GM19372 (cell line): ENCODE results near the gene ABCA12.

Experiments used
- ATAC-seq: cut with Tn5 transposase; IDR thresholded peaks from one replicate; pipeline ENCODE4 v1.9.1; 2021; ENCODE audit warnings: mild to moderate bottlenecking, low read depth, moderate library complexity; ENCODE audit not compliant: unreplicated experiment

Gene ABCA12

DNA sequence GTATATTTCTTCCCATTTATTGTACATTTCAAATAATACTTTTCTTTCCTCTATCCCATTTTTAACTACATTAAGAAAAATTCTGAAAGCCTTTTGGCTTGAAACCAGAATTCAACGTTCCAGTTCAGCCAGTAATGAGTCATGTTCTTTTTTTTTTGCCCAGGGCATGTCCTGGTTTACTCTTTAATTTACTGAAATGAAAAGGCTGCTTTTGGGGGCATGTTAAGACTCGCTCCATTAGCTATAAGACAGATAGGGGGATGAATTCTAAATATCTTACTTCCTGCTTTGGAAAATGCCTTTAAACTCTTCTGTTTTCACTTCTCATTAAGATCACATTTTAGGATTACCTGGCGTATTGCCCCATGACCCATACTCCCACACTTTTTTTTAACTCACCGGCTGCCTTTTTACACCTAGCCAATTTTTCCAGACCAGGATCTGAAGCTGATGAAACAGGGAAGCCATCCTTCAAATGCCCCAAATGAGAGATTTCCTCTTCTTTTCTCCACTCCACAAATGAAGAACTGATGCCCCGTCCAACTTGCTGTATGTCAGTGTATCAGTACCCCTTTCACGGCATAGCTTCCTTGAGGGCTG, 585 bp downstream of the ABCA12 start:
- no peak for ATAC-seq

DNA sequence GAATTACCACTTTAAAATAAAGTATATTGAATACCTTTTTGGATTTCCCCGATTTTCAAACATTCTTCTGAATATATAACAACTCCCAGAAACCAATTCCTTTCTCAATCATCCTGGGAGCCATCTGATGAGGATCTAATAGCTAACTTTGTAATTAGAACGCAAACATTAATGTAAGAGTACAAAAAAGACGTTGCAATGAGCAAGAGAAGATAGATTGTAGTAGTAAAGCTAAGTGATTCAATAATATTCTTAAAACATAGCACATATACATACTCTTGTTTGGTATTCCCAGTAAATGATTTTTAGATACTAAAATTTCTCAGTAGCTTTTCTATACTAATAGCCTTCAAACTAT, 1.1 kb downstream of the ABCA12 start:
- ATAC-seq, result no peak

DNA sequence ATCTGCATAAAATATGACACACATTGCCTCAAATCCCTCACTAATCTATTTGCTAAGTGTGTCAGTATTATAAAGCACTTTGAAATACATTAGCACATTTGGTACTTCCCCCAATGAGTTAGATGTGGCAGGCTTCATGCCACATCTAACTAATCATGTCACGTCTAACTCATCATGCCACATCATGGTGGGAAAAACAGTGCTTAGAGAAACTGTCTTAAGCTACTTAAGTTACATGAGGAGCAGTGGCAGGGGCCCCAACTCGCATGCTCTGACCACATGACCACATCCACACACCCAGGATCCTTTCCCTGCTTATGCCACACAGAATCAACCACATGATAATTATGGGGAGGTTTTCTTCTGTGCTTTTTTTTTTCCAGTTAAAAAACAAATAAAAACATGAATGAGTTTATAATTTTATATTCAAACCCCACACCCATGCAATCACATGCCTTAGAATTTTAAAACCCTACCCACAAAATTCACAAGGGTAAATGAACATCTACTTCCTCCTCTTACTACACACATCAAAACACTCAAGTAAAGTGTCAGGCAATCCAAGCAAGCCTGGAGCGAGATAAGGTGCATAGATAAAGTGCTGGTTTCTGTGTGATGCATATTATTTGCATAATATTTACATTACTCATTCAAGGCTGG, 1.6 kb downstream of the ABCA12 start:
- ATAC-seq, result no peak

DNA sequence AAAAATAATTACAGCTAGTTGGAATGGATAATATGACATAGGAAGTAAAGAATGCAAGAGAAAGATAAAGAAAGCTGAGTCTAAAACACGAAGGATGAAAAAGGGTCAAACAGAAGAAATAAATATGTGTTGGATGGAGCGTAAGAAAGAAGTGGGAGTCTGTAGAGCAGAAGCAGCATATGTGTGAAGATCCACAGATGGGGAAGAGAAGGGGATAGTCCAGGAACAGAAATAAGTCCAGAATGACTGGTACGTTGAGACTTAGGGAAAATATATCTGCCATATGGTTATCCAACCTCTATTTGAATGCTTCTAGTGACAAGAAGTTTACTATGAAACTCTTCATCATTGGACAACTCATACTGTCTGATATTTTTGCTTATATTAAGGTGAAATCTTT, 18.0 kb downstream of the ABCA12 start:
- no peak for ATAC-seq

DNA sequence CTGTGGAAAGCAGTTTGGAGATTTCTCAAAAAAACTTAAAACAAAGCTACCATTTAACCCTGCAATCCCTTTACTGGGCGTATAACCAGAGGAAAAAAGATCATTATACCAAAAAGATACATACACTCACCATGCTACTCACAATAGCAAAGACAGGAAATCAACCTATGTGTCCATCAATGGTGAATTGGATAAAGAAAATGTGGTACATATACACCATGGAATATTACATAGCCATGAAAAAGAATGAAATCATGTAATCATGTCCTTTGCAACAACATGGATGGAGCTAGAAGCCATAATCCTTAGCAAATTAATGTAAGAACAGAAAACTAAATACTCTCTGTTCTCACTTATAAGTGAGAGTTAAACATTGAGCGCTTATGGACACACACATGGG, 18.6 kb downstream of the ABCA12 start:
- no peak for ATAC-seq

DNA sequence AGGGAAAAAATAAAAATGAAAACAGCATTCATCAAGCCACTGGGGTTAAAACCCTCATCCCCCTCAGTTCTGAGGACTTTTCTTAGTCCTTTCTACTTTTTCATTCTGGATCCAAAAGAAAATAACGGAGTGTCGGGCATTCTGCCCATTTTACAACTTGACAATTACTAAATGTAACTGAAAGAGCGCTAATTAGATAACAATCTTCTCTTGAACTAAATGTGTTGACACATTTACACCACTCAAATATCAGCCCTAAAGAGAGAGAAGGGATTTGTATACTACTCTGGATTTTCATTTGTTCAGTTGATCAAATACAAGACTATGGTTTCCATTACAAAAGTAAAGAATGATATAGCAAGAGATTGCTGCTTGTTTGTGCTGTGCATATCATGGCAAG, 27.5 kb downstream of the ABCA12 start:
- no peak for ATAC-seq

DNA sequence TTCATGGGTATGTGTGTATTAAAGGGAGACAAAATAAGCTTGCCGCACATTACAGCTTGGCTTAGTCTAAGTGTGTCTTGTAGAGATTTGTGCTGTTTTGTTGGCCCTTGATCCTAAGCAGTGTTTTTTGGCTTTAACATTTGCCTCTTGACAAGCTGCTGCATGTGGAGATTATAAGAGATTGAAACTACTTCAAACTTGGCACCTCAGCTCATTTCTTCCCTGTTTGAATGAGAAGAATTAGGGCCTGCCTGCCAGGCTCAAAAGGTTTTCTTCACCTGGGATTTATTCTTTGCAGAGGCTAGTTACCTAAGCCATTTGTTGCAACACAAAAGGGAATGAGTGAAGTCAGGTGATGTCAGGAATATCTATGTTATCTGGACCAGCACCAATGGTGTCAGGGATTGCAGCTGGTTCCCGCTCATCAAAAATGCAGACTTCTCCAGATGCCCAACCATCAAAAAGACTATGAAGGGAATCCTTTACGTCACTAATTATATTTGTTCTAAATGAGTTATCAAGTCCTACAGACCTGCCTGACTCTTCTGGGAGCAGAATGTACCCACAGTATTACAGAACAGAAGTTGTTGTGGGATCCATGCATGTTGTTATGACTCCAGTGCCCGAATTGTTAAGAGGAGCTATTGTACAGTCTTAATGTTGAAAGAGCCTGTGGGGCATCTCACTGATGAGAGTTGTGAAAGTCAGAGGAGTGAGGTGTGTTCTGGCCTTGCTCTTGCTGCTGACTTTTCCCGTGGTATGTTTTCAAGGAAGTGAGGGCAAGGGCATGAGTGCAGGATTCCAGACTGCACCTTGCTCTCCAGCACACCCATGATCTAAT, 31.0 kb downstream of the ABCA12 start:
- ATAC-seq, result no peak

DNA sequence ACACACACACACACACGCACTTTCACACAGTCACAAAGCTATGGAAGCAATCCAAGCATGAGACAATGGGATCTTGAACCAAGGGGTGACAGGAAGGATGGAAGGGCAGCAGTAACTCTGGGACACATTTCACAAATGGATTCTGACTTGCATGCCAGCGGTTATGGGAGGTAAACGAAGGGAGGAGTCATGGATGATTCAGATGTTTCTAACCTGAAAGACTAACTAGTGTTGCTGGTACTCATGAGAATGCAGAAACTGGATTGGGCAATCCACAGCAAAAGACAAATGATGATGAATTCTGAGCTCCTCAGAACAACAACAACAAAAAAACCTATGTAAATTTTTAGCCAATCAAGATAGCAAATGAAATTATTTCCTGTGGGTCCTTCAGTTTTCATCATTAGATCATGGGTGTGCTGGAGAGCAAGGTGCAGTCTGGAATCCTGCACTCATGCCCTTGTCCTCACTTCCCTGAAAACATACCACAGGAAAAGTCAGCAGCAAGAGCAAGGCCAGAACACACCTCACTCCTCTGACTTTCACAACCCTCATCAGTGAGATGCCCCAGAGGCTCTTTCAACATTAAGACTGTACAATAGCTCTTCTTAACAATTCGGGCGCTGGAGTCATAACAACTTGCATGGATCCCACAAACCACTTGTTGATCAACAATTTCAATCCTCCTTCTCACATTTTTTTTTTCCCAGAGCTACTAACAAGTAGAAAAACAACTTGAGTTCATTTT, 32.6 kb downstream of the ABCA12 start:
- ATAC-seq, result no peak

DNA sequence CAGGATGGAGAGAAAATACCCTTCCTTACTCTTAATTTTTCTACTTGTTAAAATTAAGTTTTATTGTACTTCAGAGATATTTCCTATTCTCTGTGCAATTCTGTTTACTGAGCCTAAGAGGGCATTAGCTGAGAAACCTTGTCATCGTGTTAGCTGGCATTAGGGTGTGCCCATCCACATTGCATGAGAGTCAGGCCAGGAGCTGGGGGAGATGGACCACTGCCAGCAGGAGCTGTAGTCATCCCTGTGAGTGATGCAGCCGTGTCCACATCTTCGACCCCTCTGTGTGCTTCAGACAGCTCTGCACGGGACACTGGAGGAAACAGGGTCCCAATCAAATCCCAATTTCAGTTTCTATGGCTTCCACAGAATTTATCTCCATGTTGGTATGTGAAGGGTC, 34.2 kb downstream of the ABCA12 start:
- no peak for ATAC-seq

DNA sequence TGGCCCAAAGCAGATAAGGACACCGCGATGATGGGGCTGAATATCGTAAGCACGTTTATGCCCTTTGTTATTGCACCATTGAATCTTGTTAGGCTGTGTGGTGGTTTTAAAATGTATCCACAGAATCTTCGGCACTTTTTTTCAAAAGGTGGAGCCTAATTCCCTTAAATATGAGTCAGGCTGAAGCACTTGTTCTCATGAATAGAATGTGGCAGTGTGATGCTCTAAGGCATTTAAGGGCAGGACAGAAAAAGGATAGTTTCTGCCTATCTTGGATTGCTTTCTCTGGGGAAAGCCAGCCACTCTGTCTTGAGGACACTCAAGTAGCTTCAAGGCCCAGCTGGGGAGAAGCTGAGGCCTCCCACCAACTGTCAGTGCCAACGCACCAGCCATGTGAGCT, 39.6 kb downstream of the ABCA12 start:
- ATAC-seq, result no peak

DNA sequence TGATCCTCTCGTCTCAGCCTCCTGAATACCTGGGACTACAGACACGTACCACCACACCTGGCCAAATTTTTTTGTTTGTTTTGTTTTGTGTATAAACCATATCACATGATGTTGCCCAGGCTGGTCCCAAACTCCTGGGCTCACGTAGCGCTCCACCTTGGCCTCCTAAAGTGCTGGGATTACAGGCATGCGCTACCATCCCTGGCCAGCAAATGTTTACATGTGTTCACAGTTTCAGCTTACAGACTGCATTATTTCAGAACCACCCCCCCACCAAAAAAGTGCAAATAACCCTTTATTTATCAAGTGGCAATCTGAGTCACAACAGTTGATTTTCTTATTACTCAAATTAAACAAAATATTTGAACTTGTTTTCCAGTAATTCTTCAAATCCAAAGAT, 54.3 kb downstream of the ABCA12 start:
- ATAC-seq, result no peak

DNA sequence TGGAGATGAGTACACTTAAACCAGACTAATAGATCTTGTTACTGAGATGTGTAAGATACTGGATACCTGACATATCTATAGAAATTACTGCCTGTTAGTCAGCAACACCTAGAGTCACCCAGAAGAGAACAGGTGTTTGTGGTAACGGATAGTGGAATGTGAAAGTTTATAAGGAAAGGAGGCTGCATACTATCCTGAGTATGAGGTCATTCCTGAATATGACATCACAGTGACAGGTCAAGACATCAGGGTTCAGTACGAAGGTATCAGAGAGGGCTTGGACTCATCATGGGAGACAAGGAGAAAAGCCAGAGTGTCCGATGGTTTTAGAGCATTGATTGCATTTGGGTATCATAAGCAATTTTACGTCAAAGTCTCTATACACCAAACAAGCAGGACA, 55.3 kb downstream of the ABCA12 start:
- no peak for ATAC-seq

DNA sequence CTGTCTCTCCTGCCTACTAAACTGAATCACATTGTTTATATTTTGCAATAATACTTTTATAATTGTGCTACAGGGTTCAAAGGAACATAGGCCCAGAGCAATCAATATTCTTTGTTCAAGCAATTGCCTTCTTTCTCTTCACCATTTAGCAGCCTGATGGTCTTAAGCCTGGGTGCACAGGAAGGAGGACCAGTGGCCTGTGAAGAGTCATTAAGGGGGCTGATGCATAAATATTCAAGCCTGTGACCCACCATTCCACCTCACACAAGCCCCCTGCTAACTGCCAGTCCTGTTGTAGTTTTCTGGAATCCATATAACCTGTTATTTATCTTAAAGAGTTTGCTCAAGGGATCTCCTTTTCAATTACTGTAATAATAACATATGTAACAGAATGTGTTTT, 56.0 kb downstream of the ABCA12 start:
- no peak for ATAC-seq

DNA sequence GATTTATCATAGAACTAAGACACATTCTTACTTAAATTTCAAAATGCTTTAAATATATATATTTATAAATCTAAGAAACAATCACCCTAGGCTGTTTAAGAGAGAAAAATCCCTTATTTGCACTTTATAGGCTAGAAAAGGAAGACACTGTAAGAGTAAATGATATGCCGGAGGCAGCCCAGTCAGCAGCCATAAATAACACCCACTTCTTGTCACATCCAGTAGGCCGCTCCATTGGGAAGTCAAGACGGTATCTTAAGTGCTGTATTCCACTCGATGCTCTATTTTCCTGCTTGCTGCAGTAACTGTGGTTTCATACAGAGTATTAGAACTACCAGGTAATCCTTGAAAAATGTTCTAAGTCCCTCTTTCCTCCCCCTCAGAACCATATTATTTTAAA, 57.9 kb downstream of the ABCA12 start:
- no peak for ATAC-seq

DNA sequence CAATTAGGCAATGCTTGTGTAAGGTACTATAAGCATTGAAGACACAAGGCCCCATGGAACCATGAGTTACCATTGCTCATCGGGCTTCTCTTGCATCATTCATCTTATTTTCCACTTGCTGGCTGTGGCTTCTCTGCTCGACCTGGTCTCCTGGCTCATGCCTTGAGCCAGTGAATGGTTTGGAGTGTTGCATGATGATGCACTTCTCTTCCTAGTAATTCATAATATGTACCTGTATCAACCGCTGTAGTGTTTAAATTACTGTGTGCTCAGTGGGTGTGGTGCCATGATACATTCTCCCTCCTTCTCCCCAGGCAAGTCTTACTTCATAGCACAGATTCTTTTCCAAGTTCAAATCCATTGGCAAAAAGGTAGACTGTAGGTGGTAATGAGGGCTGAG, 66.8 kb downstream of the ABCA12 start:
- no peak for ATAC-seq

DNA sequence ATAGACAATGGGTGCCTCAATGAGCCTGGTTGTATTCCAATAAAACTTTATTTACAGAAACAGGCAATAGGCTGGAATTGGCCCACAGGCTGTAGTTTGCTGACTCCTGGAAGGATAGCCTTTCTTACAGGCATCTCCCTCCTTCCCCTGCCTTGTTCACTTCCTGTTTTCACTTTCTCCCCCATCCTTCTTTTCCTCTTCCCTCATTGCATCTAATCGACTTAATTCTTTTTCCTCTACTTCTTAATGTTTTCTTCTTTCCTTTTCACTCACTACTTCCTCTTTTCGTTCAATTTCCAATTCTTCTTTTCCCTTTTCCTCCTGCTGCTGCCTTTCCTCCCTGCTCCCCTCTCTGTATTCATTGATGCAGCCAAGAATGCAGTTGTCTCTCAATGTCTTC, 70.0 kb downstream of the ABCA12 start:
- no peak for ATAC-seq

DNA sequence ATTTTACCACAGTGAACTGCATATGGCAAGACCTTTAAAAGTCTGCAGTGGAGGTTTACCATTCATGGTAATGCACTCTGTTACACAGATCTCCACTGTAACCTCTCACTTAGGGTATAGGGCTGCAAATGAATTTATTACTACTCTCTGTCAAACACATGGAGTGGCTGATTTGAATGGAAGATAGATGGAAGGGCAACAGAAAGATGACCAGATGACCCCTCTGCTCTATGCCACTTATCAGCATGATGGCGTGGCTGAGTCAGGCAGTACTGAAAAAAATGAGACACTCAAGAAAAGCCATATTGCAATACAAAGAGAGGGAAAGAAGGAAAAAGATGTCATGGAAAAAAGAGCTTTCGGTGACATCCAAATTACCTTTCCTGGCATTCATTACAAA, 72.3 kb downstream of the ABCA12 start:
- no peak for ATAC-seq

DNA sequence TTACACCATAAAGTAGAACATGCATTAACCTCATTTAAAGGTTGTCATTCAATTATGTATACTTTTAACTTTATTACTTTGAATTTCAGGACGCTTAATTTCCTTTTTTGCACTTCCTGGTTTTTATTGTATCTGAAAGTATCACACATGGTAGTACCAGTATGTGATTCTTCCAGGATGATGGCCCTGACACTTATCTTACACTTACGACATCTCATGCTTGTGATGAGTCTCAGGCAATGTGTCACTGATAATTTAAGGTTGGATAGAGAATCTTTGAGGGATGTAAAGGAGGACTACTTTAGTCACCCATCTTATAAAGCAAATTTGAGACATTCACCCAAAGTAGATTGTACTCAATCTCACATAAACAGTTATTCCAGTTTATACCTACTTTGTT, 74.9 kb downstream of the ABCA12 start:
- no peak for ATAC-seq

DNA sequence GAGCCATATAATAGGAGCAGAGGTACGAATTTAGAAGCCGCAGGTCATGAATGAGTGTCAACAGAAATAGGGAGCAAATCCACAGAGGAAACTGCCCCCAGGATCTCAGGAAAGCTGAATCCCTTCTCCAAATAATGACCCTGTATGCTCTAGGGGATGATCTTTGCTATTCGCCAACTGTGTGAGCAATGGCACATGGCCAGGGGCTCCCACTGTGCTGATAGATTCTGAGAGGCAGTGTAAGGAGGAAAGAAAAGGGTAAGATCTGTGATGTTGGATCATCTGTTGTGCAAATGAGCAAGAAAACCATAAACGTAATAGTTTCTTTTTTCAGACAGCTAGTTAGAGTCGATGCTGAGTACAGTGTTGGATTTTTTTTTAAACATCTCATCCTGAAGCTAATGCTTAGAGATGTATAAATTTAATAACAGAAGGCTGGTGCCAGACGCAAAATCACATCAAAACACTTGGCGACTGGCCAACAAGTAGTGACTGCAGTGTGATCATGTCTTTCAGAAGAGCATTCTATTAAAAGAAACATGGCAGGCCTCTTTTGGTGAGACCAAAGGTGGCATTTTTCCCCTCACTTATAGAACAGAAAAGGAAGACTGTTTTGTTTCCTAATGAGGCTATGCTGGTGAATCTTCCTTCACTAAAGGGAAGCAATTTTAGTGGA, 77.4 kb downstream of the ABCA12 start:
- ATAC-seq, result no peak

DNA sequence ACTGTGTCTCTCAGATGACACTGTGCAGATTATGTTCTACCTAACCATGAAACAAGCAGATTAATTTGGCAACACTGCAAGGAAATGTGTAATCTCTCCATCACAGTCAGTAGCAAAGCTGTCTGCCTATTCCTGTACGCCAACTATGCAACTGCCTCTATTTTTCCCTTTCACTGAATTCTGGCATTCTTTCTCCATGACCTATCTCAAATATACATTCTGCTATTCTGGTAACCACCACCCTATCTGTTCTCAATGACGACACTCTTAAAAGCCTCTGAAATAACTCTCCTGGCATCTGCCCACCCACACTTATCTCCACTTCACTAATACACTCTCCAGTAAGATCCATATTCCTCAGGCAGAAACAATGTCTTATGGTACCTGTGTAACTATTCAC, 78.7 kb downstream of the ABCA12 start:
- no peak for ATAC-seq

DNA sequence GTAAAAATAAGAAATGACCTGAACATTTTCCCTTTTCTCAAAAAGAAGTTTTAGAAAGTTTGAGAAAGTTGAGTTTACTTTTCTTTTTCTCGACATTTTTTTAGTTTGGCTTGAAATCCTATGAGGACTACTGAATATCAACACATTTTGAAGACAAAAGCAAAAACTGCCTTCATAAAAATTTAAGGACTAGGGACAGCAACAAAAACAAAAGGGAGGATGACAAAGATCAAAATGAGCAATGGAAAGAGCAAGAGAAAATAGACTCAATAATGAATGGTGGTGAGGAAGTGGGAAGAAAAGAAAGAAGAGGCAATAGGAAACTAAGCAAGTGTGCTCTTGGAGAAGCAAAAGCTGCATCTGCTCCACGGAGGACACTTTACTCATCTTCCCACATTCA, 82.5 kb downstream of the ABCA12 start:
- ATAC-seq, result no peak
